COLO829 (cell line): Measurements from ENCODE around the gene FRMD8.

ENCODE experiments used
- DNase-seq: peaks from one replicate; pipeline ENCODE4 v3.0.0; 2012; ENCODE audit warnings: low spot score

Gene FRMD8

DNA sequence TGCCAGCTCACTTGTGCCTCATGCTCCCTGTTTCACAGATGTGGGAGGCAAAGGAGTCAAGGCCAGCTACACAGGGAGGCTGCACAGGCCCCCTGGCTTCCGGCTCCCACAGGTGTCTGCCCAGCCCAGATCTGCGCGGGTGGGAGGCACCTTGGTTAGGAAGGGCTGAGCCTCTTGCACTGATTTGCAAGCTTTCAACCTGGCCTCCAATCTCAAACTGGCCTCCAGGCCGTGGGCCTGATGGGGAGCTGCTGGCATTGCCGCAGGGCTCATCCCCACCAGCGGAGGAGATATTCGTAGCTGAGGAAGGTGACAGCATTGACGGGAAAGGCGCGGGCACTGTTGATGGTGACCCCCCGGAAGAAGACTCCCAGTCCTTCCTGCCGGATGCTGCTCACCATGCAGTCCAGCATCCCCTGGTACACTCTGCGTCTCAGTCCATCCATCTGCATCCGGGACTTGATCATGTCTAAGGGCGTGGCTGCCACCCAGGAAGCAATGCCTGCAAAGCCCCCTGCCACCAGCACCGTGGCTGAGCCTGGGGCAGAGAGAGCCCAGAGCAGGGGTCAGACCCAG is 10.2 kb upstream of the FRMD8 start:
- DNase-seq: no peak

DNA sequence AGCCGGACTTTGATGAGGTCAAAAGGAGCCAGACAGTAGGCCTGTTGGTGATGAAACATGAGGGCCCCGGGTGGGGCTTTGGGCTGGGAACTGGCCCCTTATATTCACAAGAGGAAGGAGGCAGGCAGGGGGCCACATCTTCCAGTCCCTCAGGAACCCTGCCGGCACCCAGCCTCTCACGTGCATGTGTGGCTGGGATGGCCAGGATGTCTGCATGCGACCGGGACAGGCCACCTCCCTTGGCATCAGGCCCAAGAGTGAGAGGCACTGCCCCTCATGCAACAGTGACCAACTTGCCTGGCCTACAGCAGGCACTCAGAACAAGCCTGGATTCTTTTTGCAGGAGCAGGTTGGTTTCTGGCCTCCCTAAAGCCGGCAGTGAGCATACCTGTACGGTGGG is 9.4 kb upstream of the FRMD8 start:
- DNase-seq: no peak

DNA sequence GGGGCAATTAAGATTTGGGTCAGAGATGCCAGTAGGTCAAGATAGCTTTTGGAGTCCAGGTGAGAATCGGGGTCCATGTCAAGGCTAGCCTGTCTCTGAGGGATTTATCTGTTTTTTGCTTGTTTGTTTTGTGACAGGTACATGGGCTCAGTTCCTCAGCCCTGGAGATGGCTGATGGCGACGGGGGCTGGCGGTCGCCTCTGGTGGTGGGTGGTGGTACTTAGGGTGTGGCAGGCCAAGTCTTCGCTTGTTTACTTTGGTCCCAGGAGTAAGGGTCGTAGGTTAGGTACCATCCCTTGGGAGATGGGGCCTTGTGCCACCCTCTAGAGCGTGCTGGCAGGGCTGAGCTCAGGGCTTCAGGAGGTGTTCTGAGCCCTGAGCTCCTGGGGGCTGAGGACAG is 8.7 kb upstream of the FRMD8 start:
- no peak for DNase-seq

DNA sequence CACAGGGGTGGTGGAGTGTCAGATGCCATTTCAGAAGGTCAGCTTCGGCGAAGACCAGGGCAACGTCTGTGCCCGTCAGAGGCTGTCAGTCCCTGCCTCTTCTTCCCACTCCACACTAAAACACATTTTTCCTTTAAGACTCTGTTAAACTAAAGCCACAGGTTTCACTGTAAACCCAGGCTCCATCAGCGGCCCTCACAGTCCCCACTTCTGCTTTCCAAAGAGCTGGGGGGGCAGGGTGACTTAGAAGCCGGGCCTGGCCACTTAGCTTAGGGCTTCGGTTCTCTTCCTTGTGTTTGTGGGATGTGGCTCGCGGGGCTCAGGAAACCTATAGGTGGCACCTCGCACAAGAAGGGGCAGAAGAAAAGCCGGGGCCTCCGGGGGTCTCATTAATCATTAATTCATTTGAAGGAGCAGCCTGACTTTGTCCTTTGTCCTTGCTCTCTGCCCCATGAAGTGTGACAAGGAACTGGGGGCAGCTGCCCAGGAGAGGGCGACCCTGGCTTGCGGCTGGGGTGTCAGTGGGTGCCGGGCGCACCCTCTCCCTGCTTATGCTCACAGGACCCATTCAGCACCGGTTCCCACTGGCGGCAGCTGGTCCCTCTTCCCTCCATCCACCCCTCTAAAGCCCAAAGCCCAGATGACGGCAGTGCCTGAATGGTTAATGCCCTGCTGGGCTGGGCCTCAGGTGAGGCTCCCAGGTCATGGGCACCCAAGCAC is 8.1 kb upstream of the FRMD8 start:
- DNase-seq: no peak

DNA sequence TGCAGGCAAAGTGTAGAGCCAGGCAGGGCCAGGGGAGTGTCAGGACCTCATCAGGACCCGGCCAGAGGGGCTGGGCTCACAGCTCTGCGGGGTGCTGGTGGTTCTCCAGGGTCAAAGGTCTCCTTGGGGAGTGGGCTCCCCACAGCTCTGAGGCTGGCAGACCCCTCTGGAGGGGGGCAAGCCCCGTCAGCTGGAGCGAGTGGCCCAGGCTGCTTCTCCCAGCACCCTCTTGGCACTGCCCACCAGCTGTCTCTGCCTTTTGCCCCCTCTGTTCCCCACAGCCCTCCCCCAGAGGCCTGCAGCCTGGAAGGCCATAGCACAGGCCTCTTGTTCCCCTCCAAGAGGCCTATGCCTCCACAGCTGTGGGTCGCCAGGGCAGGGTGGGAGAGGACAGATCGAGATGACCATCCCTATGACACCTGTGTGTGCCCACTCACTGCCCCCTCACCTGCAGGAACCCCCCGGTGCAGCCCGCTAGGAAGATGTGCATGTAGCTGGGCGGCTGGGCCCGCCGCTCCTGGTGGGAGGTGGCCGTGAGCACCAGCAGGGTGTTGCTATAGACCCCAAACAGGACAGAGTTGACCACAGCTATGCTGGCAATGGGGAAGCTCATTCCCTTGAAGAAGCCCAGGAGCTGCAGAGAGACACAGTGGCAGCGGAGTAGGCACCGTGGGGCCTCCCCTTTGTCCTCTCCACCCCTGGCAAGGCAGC is 7.4 kb upstream of the FRMD8 start:
- DNase-seq: no peak

DNA sequence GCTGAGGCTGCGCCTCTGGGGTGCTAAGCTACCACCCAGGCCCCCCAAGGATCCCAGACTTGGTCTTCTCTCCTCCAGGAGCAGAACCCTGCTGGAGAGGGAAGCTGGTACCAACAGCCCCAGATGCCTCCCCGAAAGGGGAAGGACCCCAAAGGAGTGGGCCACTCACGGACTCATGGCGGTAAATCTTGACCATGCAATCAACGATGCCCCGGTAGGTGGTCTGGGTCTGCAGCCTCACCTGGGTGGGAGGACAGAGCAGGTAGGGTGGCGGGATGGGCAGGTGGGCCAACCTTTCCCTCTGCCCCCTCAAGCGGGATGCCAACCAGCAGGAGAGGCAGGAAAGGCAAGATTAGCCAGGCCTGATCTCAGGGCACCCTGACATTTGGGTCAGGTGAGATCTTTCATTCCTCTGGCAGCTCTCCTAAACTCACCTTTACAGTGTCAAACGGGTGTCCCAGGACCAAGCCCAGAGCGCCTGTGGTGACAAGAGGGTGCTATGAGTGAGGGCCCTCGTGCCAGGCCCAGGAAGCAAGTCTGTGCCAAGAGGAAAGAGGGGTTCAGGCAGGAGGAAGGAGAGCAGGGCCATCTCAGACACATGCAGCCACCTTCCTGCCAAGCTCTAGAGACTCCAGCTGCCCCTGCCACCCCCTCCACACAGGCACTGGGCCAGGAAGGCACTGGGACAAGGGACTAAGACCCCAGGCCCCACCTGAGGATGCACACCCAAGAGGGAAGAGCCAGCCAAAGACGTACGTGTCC is 6.6 kb upstream of the FRMD8 start:
- DNase-seq: no peak

DNA sequence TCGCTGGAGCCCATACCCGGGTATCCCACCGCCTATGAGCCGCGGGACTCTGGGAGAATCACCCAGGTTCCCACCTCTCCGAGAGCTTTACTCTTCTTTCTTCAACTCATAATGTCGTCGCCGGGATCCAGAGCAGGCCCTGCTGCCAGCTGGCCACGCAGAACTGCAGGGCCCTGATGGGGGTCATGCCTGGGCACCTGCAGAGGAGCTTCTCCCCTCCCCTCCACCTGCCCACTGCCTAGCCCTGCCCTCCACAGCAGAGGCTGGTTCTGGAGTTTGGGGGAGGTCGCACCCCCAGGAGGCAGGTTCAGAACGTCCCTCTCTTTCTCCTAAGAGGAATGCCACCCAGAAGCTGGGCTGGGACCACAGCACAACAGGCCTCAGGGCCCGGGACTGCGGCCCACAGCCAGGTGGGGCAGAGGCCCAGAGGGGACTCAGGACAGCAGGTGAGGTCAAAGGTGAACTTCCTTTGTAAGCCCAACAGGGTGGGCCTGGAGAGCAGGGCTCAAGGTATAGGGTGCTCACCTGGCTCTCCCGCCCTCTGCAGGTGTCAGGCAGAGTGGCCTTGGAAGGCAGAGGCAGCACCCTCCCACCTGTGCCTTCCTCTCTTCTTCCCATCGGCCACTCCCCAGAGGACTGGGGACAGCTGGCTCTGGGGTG is 5.8 kb upstream of the FRMD8 start:
- DNase-seq: no peak

DNA sequence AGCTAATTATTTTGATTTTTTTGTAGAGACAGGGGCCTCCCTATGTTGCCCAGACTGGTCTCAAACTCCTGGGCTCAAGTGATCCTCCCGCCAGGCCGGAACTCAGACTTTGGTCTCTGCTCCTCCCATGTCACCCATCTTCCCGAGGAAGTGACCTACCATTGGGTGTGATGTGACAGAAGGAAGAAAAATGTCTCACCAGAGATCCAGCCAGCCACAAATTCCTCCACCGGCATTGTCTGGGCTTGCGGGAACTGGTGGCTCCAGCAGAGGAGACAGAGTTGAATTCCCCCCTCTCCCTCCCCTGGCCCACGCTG is 4.8 kb upstream of the FRMD8 start:
- DNase-seq: no peak

DNA sequence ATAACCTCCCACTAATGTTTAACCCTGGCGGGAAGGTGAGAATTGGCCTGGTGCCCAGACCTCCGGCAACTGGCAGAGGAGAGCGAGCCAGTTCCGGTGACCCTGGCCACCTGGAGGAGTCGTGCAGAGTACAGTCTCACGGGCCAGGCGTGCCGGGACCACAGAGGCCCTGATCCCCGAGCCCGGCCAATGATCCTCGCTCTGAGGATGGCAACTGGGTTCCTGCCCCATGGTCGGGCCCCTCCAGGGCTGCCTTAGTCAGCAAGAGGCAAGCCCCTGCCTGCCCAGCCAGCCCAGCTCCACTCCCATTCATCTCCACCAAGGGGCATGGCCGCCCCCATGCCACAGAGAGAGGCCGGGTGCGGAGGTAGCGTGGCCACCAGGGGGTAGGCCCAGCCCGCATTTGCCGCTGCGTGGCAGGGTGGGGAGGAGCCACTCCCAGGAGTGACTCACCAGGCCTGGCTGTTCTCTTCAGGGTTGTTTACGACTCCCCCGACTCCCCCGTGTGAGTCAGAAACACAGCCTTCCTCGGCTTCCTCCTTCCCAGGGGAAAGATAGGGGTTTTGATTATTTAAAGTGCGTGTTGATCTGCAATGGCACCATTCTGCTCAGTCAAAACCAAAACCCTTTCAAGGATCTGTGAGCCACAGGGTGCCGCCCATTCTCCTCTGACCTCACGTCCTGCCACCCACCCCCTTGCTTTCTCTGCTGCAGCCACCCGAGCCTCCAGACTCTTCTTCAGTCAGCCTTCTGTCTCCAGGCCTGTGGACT is 4.2 kb upstream of the FRMD8 start, which contains the start of gene SLC25A45:
TSS of gene SLC25A45 (minus strand) at position 614 of the 771 bp plus-strand sequence. CDS start 695 bp downstream, outside the sequence.
- peak; percentile 84 for DNase-seq

DNA sequence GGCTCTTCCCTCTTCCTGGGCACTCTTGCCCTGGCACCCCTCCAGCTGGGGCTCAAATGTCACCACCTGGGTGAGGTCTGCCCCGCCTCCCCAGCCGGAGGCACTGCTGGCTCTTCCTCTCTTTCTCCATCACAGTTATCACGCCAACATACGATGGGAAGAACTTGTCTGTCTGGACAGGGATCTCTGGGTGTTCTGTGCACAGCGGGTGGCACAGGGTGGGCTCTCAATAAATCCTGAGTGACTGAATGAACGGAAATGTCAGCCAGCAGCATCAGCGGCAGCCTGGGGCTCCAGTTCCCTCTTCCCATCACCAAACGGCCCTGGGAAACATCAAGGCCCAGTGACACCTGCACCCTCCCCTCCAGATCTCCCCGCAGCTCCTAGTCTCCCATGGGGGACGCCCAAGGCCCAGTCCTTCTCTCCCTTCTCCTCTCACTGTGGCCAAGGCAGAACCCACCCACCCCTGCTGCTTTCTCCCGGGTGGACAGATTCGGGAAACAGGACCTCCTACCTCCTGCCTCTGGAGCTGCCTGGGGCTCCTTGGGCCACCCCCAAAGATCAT is 3.6 kb upstream of the FRMD8 start:
- no peak for DNase-seq

DNA sequence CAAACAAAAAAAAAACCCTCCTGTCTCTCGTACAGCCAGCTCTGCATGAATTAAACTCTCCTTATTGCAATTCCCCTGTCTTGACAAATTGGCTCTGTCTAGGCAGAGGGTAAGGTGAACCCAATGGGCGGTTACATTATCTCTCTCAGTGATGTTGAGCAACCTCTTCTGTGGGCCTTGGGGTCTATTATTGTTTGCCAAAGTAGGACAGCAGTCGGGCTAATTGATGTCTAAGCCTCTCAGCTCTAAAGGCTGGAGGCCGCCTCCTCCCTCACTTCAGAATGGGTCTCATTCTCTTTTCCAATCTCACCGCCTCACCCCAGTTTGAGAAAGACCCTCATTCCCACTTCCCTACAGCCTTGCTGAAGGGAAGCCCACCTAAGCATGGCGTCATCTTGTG is 2.7 kb upstream of the FRMD8 start:
- DNase-seq: no peak

DNA sequence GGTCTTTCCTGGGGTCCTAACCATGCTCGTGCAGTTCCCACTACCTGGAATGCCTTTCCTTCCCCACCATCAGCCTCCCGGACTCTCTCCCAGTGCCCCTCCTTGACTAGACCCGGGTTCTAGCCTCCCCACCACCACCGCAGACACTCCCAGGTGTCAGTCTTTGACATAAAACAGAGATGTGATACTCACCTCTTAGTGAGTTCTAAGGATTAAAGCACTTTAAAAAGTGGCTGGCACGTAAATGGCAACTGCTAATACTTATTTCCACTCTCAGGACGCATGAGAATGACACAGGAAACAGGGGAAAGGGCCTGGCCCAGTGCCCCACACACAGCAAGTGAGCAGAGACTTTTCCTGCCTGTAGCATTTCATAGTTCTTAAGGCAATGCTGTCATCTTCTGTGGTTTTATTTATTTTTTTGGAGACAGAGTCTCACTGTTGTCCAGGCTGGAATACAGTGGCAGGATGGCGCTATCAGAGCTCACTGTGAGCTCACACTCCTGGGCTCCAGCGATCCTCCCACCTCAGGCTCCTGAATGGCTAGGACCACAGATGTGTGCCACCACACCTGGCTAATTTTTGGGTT is 2.0 kb upstream of the FRMD8 start:
- DNase-seq: no peak

DNA sequence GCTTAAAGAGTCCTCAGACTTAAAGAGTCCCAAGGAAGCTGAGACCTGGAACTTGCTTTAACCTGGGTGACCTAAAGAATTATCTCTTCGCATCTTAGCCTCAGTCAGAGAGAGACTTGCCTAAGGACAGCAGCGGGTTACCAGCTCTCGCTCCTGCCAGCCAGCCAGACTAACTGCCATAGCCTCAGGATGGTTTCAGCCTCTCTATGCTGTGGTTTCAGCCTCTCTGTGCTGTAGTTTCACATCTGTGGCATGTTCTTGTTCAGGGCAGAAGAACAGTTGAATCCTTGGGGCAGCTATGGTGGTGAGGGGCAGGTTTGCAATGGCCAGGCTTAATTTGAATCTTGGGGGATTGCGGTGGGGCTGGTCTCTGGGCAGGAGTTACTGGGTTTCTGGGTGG is 2.3 kb downstream of the FRMD8 start:
- DNase-seq: no peak

DNA sequence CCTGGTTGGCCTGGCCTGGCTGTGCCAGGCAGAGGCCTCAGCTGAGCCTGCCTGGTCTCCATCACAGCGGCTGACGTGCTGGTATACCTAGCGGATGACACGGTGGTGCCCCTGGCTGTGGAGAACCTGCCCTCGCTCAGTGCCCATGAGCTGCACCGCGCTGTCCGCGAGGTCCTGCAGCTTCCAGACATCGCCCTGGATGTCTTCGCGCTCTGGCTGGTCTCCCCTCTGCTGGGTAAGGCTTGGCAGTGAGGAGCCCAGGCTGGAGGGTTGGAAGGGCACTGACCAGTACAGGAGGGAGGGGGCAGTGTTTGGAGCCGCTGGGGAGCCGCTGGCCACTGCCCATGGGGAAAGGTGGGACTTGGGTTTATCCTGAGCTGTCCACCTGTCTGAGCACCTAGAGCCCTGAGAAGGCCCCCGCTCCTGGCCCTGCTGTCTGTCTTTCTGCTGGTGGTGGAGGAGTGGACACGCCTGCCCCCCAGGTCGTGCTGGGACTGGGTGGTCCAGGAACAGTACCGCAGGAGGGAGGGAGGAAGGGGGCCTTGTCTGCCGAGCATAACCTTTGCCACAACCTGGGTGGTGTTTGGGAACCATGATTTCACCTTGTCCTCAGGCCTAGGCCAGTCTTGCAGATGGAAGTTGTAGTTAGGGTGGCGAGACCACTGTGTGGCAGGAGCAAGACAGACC is 3.0 kb downstream of the FRMD8 start:
- no peak for DNase-seq

DNA sequence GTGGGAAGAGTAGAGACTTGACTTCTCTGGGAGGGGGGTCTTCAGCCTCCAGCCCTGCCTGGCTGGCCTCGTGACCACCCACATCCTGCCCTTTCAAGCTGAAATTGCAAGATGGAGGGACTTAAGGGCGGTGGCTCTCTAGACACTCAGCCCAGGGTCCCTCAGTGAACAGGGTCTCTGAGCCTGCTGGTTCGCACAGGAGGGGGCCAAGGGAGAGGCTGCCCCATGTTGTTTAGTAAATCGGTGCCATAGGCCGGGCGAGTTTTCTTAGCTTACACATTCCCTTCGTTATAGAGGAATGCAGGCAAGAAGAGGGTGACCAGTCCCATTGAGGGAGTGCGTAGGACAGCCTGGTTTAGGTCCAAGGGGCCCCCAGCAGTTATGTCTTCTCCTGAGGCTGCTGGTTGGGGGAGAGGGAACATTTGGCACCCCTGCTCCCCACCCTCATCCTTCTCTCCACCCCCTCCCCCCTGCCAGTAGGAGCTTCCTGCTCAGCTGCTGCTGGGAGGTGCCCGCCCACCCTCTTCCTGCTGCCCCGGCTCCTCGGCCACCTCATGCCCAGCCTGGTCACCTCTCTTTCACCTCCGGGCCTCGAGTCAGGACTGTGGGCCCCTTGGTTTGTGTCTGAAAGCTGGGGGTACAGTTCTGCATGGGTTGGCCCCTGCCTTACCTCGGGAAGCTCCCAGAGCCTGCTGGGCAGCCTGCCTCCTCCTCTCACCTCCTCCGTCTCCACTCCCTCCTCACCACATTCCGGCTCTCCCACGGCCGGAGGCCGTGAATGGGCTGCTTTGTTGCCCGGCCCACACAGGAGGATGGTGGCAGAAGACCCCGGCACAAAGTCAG is 3.9 kb downstream of the FRMD8 start:
- peak; percentile 81 for DNase-seq

DNA sequence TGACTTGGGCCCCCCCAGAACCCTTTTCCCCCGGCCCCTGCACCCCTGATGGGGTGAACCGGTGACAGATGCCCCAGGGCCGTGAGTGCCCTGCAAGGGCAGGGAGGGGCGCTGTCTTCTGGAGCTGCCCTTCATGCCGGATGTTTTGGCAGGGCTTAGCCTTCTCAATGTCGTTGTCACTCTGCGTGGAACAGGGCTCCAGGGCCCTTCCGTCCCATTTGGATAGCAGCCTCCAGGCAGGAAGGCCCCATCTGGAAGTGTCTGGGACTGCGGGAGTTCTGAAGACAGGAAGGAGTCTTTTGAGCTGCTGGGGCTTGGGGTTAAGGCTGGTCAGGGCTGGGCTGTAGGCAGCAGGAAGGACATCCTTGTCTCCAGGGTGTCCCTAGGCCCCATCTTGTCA is 4.6 kb downstream of the FRMD8 start:
- DNase-seq: peak; percentile 53

DNA sequence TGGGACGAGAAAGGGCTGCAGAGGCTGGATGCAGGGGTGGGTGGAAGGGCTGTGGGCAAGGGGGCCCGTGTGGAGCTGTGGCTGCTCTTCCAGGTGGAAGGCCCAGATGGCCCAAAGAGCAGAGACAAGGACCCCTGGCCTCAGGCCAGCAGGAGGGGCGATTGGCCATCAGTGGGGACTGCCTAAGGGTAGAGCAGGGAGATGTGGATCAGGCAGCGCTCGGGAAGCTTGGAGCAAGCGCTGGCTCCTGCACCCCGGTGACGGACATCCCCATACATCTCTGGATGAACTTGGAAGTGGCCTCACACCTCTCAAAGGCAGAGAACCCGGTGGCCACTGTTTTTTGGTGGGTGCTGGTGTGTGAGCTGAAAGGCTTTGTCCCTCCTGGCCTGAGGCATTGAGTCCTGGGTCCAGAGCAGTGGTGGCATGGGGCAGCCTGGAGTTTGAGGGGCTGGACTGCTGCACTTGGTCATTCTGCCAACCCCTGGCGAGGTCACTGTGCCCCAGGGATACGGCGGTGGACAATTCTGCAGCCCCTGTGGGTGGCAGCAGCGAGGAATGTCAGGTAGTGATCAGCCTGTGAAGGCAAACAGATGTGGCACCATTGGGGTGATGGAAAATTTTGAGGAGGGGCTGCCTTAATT is 5.9 kb downstream of the FRMD8 start:
- DNase-seq: no peak

DNA sequence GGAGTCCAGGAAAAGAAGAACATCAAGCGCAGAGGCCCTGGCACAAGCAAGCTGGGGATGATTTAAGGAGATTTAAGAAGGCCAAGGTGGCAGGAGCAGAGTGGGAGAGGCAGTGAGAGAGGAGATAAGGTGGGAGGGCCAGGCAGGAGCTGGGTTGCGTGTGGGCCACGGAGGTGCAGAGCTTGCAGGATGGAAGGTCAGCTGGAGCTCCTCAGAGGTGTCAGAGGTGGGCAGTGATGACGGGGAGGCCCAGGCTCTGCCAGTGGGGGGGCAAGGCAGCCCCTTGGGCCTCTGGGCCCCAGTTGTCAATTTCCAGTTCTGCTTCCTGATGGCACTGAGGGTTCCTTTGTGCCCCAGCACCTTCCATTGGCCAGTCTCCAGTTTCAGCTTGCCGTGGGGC is 6.5 kb downstream of the FRMD8 start:
- no peak for DNase-seq
